ENCODE data around the gene CIART. TPM values are rescaled to one million over a fixed set of nuclear protein-coding genes. Genes with fewer than 3 reads are reported as not detected.
"Not testable (repeated sequence)": the region's sequence is repeated elsewhere in the genome, so short reads cannot be mapped to it uniquely, and the experiment has no call there.

The CIART gene, protein sequence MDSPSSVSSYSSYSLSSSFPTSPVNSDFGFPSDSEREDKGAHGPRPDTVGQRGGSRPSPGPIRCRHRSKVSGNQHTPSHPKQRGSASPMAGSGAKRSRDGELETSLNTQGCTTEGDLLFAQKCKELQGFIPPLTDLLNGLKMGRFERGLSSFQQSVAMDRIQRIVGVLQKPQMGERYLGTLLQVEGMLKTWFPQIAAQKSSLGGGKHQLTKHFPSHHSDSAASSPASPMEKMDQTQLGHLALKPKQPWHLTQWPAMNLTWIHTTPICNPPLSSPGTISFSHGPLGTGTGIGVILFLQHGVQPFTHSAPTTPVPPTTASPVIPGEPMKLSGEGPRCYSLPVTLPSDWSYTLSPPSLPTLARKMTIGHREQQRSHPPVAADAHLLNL
- total RNA-seq = 0.64 TPM

DNA sequence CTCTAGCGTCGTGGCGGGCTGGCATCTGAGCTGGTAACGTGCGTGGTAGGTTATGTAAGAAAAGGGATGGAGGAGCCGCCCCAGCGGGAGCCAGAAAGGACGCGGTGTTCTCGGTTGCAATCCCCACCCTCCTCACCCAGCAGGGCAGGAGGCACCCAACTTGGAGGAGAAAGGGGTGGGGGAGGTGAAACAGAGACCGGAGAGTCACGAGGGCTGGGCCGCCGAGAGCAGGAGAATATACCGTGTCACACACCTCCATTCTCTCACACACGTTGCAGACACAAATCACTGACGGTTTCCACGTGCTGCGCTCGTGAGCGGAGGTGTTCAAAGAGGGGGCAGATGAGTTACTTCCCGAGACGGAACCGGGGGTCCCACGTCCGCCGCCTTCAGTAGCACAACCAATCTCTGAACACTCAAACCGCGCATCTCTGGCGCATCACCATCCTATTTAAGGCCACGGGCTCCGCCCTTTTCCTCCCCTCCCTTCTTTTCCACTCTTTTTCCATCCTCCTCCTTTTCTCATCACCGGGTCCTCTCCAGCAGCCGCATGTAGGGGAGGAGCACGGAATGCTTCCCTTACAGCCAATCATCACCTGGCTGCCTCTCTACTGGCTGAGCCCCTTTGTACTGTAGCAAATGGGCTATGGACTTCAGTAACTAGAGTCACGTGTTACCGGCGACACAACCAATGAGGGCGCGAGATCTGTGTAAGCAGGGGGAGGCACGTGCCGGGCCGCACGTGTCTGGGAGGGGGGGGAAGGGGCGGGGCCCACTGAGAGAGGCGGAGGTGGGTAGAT is at the start of gene CIART:
Gene CIART, plus strand, starts transcription at position 797 of the 800 bp plus-strand sequence. CDS start 714 bp downstream, outside the sequence.
- Histone ChIP-seq H3K4me1 (peaks cover 0 to 18% of the 10 kb centered on the region in 2 donors), H3K36me3 (peaks cover 4 to 8% of the 10 kb centered on the region in 2 donors), H3K27ac (peak within 1 kb of the TSS; percentile 79 to 92), H3K9me3 (no peaks in the 10 kb centered on the region), H3K4me3 (peak within 1 kb of the TSS; percentile 67 to 85), H3K27me3 (no peaks in the 10 kb centered on the region)
- TF ChIP-seq, protein P1, sequence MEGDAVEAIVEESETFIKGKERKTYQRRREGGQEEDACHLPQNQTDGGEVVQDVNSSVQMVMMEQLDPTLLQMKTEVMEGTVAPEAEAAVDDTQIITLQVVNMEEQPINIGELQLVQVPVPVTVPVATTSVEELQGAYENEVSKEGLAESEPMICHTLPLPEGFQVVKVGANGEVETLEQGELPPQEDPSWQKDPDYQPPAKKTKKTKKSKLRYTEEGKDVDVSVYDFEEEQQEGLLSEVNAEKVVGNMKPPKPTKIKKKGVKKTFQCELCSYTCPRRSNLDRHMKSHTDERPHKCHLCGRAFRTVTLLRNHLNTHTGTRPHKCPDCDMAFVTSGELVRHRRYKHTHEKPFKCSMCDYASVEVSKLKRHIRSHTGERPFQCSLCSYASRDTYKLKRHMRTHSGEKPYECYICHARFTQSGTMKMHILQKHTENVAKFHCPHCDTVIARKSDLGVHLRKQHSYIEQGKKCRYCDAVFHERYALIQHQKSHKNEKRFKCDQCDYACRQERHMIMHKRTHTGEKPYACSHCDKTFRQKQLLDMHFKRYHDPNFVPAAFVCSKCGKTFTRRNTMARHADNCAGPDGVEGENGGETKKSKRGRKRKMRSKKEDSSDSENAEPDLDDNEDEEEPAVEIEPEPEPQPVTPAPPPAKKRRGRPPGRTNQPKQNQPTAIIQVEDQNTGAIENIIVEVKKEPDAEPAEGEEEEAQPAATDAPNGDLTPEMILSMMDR (IDR thresholded peaks at IDR 0.05) = no peak
- DNase-seq (ENCODE audit: low spot score in 2 of 2) = peak; percentile 93 to 98
- intact Hi-C loops (cut with DNase I) = loop anchor here (1.0 to 5.0 kb wide), 7 partner anchors 9 to 215 kb away; partner anchors contain the start of genes ANP32E, APH1A, MRPS21 and PRPF3

DNA sequence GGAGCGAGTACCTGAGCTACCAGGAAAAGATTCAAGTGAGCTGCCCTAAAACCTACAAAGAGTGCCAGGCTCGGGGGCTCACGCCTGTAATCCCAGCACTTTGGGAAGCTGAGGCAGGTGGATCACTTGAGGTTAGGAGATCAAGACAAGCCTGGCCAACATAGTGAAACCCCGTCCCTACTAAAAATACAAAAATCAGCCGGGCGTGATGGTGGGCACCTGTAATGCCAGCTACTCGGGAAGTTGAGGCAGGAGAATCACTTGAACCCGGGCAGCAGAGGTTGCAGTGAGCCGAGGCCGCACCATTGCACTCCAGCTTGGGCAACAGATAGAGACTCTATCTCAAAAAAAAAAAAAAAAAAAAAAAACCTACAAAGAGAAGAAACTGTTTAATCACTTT is 49.4 kb upstream of the CIART start:
- peak in 1 of 2 donors; percentile 38 for DNase-seq (ENCODE audit: low spot score in 2 of 2)
- H3K9me3 ChIP-seq; intact Hi-C loops (cut with DNase I); H3K4me3 ChIP-seq; H3K27me3 ChIP-seq: not testable (repeated sequence)
- peak overlapping the region; percentile 97 to 100 for H3K27ac ChIP-seq
- peaks cover 8 to 14% of the 10 kb centered on the region in 2 donors for H3K36me3 ChIP-seq
- H3K4me1 ChIP-seq = peaks cover 0 to 10% of the 10 kb centered on the region in 2 donors

DNA sequence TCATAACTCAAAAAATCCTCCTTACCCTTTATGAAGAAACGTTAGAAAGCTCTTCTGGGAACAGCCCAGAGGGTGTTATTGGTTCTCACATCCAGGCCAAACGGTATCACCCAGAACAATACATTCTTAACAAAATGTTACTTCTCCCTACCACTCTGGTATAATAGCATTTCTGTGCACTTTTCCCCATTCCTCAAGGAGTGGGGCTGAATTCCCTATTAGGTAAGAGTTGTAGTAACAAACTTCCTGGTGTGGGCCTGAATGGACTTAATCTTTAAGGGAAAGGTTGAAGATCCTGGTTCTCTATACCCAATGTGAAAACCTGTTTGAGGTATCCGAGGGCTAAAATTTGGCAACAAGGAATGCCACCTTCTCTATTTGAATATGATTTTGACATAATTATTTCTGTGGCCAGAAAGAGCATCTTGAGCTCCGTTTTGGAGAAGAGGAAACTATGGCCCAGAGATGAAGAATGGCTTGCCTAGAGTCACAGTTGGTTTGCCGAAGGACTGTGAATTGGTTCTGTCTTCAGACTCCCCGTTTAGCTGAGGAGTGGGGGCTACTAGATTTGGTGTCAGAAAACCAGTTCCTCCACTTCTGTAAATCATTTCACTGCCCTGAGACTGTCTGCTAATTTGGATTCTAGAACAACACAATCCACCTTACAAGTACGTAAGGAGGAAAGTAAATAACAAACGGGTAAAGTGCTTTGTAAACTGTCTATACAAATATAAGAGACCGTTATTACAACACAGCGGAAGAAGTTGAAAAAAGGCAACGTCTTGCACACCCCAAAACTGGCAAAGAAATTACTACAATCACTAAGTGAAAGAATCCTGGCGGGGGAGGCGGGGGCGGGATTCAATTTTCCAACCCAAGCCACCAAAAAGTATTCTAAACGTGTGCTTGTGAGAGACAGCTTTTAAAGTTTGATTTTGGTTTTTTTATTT is 48.7 kb upstream of the CIART start:
- H3K36me3 ChIP-seq = peaks cover 3 to 9% of the 10 kb centered on the region in 2 donors
- peaks cover 0 to 10% of the 10 kb centered on the region in 2 donors for H3K4me1 ChIP-seq
- H3K27me3 ChIP-seq = no peaks in the 10 kb centered on the region
- intact Hi-C loops (cut with DNase I) = no loop called here
- peak overlapping the region; percentile 84 to 100 for H3K4me3 ChIP-seq
- peak in 1 of 2 donors; percentile 66 for DNase-seq (ENCODE audit: low spot score in 2 of 2)
- peak overlapping the region; percentile 97 to 100 for H3K27ac ChIP-seq
- TF ChIP-seq, protein P1 (IDR thresholded peaks at IDR 0.05) = no peak
- no peaks in the 10 kb centered on the region for H3K9me3 ChIP-seq

DNA sequence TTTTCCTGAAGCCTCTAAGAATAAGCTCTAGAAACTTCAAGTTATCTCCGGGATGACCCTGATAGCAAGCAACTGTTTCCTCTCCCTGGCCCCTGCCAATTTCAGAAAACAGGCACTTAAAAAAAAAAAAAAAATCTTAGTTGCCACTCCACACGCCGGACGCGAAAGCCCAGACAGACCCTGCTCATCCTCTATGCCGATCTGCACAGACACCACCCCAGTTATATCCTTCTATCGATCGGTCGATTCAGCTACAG is 48.1 kb upstream of the CIART start:
- no peaks in the 10 kb centered on the region for H3K27me3 ChIP-seq
- peaks cover 0 to 4% of the 10 kb centered on the region in 2 donors for H3K36me3 ChIP-seq
- peaks cover 0 to 10% of the 10 kb centered on the region in 2 donors for H3K4me1 ChIP-seq
- no peak for DNase-seq (ENCODE audit: low spot score in 2 of 2)
- intact Hi-C loops (cut with DNase I) = no loop called here
- H3K9me3 ChIP-seq = no peaks in the 10 kb centered on the region
- TF ChIP-seq, protein P1 (IDR thresholded peaks at IDR 0.05) = no peak
- peak overlapping the region; percentile 97 to 100 for H3K27ac ChIP-seq
- peak overlapping the region; percentile 84 to 100 for H3K4me3 ChIP-seq

- TF ChIP-seq, protein P1 (IDR thresholded peaks at IDR 0.05) = no peak
- no peaks in the 10 kb centered on the region for H3K27me3 ChIP-seq
- peak overlapping the region; percentile 97 to 100 for H3K27ac ChIP-seq
- no peaks in the 10 kb centered on the region for H3K9me3 ChIP-seq
- intact Hi-C loops (cut with DNase I) = no loop called here
- H3K4me1 ChIP-seq = peaks cover 0 to 10% of the 10 kb centered on the region in 2 donors
- no peaks in the 10 kb centered on the region for H3K36me3 ChIP-seq
- H3K4me3 ChIP-seq = peak overlapping the region; percentile 84 to 100
- peak; percentile 39 to 91 for DNase-seq (ENCODE audit: low spot score in 2 of 2)
Measured at GRCh38 chr1:150234566-150235293, 47.6 kb upstream of the CIART start.

Data from ascending aorta (tissue), 2 donors.